NCI-H1930 (cell line): ENCODE results near the gene KCNQ1.

Experiments
- DNase-seq, 2 experiments: peaks; one replicate each; lab custom pipeline; 2025; lab: John Stamatoyannopoulos, UW

The KCNQ1 gene

GRCh38 chr11:2716376-2717095 lies 271.7 kb downstream of the KCNQ1 start:
- no peak for DNase-seq

- DNase-seq, result no peak
These were observed 272.9 kb downstream of the KCNQ1 start for GRCh38 chr11:2717561-2718325.

GRCh38 chr11:2718817-2719438 lies 274.1 kb downstream of the KCNQ1 start:
- DNase-seq, result no peak

GRCh38 chr11:2719831-2720590 lies 275.2 kb downstream of the KCNQ1 start:
- DNase-seq, result no peak

GRCh38 chr11:2721210-2721916 lies 276.6 kb downstream of the KCNQ1 start:
- DNase-seq, result no peak

GRCh38 chr11:2722955-2723354 lies 278.1 kb downstream of the KCNQ1 start:
- no peak for DNase-seq

GRCh38 chr11:2724104-2724503 lies 279.3 kb downstream of the KCNQ1 start:
- no peak for DNase-seq

- DNase-seq, result no peak
These were observed 280.0 kb downstream of the KCNQ1 start for GRCh38 chr11:2724653-2725367.

- no peak for DNase-seq
These were observed 280.8 kb downstream of the KCNQ1 start for GRCh38 chr11:2725368-2726300.

- no peak for DNase-seq
These were observed 282.2 kb downstream of the KCNQ1 start for GRCh38 chr11:2726964-2727363.

- DNase-seq, result no peak
These were observed 283.4 kb downstream of the KCNQ1 start for GRCh38 chr11:2728128-2728662.

- DNase-seq, result no peak
These were observed 284.0 kb downstream of the KCNQ1 start for GRCh38 chr11:2728663-2729332.

- no peak for DNase-seq
These were observed 285.0 kb downstream of the KCNQ1 start for GRCh38 chr11:2729841-2730240.

GRCh38 chr11:2730272-2731129 lies 285.7 kb downstream of the KCNQ1 start:
- no peak for DNase-seq

GRCh38 chr11:2731130-2732125 lies 286.6 kb downstream of the KCNQ1 start:
- no peak for DNase-seq

GRCh38 chr11:2732261-2732939 lies 287.6 kb downstream of the KCNQ1 start:
- no peak for DNase-seq
